ENCODE measurements around the gene SLC26A11. TPM values are rescaled to one million over a fixed set of nuclear protein-coding genes. Genes with fewer than 3 reads are reported as not detected.

Gene SLC26A11
- polyA plus RNA-seq (ENCODE audit: insufficient read length in 4 of 4) = 10 to 100 TPM; 19.8 to 35.2 (median 28.0) TPM

- peak in 3 of 4 donors; percentile 46 to 49 (median 48) for DNase-seq (ENCODE audit: low read depth in 4 of 4, low spot score in 2 of 4)
Observed at GRCh38 chr17:80220054-80220735, at the start of gene SLC26A11, which contains the start of gene SGSH. TSS of gene SLC26A11 (plus strand) at chr17:80220427. CDS start at chr17:80221561, 1,134 bp downstream. TSS of gene SGSH (minus strand) at chr17:80220333. CDS start at chr17:80220313, 20 bp downstream.

- no peak for DNase-seq (ENCODE audit: low read depth in 4 of 4, low spot score in 2 of 4)
Observed at GRCh38 chr17:80171681-80172080, 48.5 kb upstream of the SLC26A11 start.

GRCh38 chr17:80173126-80173525 is 47.1 kb upstream of the SLC26A11 start:
- no peak for DNase-seq (ENCODE audit: low read depth in 4 of 4, low spot score in 2 of 4)

GRCh38 chr17:80173916-80174315 is 46.3 kb upstream of the SLC26A11 start:
- no peak for DNase-seq (ENCODE audit: low read depth in 4 of 4, low spot score in 2 of 4)

- DNase-seq (ENCODE audit: low read depth in 4 of 4, low spot score in 2 of 4) = no peak
Observed at GRCh38 chr17:80176757-80177156, 43.5 kb upstream of the SLC26A11 start.

- no peak for DNase-seq (ENCODE audit: low read depth in 4 of 4, low spot score in 2 of 4)
Observed at GRCh38 chr17:80177986-80178595, 42.1 kb upstream of the SLC26A11 start.

DNA sequence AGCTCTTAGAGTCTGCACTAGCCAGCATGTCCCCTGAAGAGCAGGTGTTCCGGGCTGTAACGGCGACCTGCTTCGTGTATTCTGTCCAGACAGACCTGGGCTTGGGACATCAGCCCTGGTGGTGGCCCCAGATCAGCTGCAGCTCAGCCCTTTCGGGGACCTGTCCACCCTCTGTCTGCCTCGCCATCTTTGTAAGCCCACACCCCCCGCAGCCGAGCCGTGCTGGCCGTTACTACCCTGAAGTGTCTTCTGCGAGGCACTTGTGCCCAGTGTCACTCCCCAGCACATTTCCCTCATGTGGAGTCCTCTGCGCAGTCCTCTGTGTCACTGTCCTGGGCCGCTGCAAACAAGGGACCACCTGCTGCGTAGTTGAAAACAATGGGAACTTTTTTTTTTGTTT is 40.0 kb upstream of the SLC26A11 start:
- DNase-seq (ENCODE audit: low read depth in 4 of 4, low spot score in 2 of 4) = no peak

DNA sequence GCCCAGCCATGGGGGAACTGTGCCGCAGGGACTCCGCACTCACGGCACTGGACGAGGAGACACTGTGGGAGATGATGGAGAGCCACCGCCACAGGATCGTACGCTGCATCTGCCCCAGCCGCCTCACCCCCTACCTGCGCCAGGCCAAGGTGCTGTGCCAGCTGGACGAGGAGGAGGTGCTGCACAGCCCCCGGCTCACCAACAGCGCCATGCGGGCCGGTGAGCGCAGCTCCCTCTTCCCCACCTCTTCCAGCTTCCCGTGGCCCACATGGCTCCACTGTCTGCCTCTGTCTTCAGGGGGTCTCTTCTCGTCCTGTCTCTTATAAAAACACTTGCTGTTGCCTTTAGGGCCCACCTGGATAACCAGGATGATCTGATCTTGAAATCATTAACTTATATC is 38.8 kb upstream of the SLC26A11 start:
- no peak for DNase-seq (ENCODE audit: low read depth in 4 of 4, low spot score in 2 of 4)

DNA sequence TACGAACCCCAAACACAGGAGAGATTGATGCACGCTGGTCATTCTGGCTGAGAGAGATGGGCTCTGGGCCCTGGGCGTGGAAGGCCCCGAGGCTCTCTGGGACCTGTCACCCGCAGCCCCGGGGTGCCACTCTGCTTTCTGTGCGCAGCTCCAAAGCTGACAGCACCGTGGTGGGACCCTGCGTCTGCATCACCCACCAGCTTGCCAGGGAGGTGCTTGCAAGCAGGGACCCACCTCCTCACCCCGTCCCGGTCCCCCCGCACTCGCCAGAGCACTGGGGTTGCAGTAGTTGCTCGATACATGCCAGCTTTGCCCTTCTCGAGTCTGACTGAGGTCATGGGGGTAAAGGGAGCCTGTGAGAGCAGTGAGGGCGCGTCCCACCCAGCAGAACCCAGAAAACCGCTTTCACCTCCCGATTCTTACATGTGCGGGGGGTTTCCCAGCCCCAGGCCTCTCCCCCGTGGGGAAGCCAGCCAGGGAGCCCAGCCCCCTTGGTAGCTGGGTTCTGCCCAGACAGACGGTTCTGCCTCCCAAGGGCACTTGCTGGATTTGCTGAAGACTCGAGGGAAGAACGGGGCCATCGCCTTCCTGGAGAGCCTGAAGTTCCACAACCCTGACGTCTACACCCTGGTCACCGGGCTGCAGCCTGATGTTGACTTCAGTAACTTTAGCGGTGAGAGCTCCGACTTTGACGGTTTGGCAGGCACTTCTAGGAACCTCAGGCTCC is 37.9 kb upstream of the SLC26A11 start:
- no peak for DNase-seq (ENCODE audit: low read depth in 4 of 4, low spot score in 2 of 4)

DNA sequence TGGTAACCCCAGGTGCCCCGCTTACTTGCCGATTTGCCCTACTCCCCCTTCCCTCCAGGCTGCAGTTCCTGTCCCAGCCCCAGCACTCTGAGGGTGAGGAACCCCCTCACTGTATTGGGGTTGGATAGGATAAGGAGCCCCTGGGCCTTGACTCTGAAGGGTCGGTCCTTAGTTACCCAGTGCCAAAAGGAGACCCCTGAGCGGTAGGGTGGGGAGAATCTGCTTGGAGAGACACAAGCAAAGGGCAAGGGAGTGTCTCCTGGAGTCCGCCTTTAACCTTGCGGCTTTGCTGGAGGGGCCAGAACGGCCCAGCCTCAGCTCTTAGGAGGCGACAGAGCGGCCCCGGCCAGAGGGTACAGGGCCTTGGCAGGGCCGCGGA is 37.4 kb upstream of the SLC26A11 start:
- DNase-seq (ENCODE audit: low read depth in 4 of 4, low spot score in 2 of 4) = no peak

GRCh38 chr17:80183581-80184422 is 36.4 kb upstream of the SLC26A11 start:
- no peak for DNase-seq (ENCODE audit: low read depth in 4 of 4, low spot score in 2 of 4)

DNA sequence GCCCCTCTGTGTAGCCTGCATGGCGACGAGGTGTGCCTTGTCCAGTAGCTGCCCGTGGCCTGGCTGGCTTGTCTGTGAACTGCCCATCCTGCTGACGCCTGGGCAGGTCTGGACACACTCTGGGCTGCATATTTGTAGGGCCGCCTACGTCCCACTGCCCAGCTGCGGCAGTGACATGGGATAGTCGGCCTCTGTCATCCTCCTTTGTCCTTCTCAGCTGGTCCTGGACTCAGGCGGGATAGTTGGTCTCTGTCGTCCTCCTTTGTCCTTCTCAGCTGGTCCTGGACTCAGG is 35.9 kb upstream of the SLC26A11 start:
- DNase-seq (ENCODE audit: low read depth in 4 of 4, low spot score in 2 of 4) = no peak

DNA sequence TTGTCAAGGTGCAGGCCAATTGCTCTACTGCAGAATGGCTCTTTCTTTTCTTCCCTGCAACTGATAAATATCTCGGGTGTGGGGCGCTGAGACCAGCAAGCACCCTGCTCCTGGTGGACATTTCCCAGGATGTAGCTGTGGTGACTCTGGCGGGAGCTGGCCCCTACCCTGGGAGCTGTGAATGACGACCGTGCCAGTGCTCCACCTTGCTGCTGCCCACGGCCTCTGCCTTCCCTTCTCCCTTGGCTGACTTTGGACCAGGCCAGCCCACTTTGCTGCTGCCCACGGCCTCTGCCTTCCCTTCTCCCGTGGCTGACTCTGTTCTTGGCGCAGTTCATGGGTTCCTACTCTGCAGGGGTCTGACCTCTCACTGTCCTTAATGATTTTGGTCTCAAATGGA is 34.3 kb upstream of the SLC26A11 start:
- DNase-seq (ENCODE audit: low read depth in 4 of 4, low spot score in 2 of 4) = no peak

GRCh38 chr17:80187090-80187489 is 33.1 kb upstream of the SLC26A11 start:
- no peak for DNase-seq (ENCODE audit: low read depth in 4 of 4, low spot score in 2 of 4)

DNA sequence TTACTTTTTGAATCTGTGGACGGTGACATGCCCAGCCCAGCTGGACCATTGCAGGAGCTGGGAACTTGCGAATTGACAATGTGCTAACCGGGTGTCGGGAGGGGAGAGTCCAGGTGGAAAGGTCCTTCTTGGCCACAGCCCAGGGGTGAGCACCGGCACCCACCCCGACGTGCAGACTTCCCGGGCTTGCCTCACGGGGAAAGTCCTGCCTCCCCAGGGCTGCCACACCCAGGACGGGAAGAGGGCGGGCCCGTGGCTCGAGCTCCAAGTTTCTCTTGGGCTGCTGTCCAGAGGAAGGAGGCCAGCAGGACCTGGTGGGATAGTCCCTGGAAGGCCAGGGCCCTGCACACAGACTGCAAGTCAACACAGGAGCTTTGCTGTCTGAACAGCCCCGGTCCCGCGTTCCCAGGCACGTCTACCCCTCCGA is 32.7 kb upstream of the SLC26A11 start:
- no peak for DNase-seq (ENCODE audit: low read depth in 4 of 4, low spot score in 2 of 4)

DNA sequence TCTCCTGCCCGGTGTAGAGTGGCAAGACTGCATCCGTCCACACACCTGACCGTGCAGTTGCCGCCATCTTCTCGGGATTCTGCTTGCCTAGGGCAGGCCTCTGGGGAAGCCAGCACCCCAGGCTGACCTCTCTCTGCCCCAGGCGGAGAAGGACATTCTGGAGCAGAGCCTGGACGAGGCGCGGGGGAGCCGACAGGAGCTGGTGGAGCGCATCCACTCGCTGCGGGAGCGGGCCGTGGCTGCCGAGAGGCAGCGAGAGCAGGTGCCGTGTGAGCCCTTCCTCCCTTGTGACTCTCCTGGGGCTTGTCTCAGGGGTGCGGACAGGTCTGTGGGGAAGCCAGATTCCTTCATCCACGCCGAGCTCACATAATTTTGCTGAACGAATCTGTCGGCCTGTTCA is 30.6 kb upstream of the SLC26A11 start:
- no peak for DNase-seq (ENCODE audit: low read depth in 4 of 4, low spot score in 2 of 4)

- DNase-seq (ENCODE audit: low read depth in 4 of 4, low spot score in 2 of 4) = no peak
Observed at GRCh38 chr17:80190716-80191115, 29.5 kb upstream of the SLC26A11 start.

DNA sequence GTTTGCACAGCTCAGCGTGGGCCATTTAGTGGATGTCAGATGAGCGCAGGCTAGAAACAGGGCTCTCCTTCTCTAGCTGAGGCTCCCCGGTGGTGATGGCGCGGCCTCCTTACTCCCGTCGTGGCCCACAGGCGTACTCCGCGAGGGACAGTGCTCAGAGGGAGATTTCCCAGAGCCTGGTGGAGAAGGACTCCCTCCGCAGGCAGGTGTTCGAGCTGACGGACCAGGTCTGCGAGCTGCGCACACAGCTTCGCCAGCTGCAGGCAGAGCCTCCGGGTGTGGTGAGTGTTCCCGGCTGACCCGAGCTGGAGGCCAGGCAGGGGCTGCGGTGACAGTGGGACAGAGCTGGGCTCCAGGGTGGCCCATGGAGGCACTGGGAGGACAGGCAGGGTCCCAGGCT is 29.0 kb upstream of the SLC26A11 start:
- no peak for DNase-seq (ENCODE audit: low read depth in 4 of 4, low spot score in 2 of 4)

GRCh38 chr17:80191865-80192661 is 28.2 kb upstream of the SLC26A11 start:
- DNase-seq (ENCODE audit: low read depth in 4 of 4, low spot score in 2 of 4) = no peak

DNA sequence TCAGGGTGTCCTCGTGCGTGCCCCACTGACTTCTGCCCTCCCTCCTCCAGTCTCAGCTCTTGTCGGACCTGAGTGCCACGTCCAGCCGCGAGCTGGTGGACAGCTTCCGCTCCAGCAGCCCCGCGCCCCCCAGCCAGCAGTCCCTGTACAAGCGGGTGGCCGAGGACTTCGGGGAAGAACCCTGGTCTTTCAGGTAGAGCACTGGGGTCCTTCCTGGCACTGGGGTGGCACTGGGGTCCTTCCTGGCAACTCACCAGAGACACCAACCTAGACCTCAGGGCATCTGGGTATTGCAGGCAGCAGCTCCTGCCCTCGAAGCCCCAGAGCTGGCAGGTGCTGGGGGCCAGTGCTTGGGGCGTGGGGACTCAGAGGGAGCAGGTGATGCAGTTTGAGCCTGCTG is 25.1 kb upstream of the SLC26A11 start:
- DNase-seq (ENCODE audit: low read depth in 4 of 4, low spot score in 2 of 4) = no peak

Data from left renal cortex interstitium (tissue), 4 donors.